ENCODE results near the gene PREX1.
"Not testable (repeated sequence)": the region's sequence is repeated elsewhere in the genome, so short reads cannot be mapped to it uniquely, and the experiment has no call there.

PREX1 gene

DNA sequence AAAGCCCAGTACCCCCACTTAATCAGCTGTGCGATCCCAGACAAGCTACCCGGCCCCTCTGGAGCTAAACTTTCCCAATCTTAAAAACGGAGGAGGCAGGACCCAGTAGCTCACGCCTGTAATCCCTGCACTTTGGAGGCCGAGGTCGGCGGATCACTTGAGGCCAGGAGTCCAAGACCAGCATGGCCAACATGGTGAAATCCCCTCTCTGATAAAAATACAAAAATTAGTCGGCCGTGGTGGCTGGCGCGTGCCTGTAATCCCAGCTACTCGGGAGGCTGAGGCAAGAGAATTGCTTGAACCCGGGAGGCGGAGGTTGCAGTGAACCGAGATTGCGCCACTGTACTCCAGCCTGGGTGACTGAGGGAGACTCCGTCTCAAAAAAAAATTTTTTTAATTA is 1.3 kb downstream of the PREX1 start:
- DNase-seq = not testable (repeated sequence)

DNA sequence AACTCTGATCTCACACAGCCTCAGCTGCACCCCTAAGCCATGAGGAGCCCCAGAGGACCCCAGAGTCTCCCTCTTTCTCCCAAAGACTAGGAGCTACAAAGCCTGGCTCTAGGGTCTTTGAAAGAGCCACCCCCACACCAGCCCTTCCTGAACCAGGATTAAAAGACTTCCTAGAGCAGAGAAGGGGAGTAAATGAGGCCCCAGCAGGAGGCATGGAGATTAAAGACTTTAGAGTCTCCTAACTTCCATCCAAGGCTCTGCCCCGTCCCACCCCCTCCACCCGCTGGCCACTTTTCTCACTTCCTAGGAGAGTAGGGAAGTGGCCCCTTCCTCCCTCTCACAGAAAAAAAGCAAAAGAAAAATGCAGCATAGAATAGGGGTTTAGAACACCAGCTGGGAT is 1.7 kb downstream of the PREX1 start:
- no peak for DNase-seq

DNA sequence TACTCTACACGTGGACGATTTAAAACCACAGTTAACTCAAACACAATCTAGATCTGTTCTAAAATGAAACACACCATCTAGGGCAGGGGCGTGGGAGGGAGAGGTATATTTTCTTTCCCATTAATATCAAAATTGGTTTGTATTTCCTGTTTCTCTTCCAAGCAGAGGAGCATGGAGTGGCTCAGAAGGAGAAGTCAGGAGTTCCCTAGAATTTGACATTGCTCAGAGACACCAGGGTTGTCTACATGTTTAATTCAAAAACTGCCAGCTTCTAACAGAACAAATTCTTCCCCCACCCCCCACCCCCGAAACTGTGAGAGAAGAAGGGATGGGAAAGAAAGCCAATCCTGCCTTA is 2.3 kb downstream of the PREX1 start:
- DNase-seq = no peak

DNA sequence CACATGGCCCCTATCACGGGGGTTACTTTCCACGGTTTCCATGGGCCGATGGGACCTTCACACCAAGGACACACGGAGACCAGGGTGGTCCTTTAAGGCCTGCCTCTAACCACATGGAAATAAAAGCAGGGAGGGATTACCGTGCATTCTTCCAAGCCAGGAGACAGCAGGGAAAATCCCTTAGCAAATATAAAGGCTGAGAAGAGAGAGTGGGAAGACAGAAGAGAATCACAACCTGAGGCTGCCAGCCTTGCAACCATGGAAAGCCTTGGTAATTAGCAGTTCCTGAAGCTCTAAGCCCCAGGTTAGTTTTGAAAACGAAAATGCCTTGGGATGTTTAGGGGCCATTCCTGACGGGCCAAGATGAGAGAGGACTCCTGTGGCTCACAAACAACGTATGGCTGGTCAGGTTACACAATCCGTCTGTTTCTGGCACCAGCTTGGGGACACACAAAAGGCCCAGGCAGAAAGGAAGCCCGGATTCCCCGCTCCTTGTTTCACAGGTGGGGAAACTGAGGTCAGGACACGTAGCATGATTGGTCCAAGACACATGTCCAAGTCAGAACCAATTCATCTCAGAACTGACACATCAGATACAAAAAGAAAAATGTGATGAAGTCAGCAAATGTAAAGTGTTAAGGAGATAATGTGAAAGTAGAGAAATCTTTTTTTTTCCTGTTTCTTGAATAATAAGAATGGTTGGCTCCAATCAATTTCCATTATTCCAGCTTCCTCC is 2.8 kb downstream of the PREX1 start:
- DNase-seq = no peak

DNA sequence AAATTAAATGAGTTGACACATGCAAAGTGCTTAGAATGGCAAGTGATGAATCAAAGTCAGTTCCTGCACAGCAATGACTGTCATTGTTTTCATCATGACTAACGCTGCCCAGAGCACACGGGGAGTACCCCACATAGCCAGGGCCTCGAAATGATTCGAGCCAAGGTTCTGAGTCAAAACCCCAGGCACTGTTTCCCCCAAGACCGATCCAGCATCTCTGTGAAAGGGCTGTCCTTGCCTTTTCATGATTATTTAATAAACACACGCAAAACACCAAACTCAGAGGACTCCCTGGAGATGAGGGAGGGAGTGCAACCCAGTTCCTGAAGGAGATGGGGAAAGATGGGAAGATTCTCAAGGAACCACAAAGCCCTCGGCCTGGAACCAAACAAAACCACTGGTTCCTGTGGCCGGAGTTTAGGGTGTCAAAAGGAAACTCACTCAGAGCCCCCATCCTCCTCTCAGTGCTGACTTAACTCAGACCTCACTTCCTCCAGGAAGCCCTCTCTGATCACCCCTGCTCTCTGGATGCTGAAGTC is 3.8 kb downstream of the PREX1 start:
- peak; percentile 62 to 71 for DNase-seq

DNA sequence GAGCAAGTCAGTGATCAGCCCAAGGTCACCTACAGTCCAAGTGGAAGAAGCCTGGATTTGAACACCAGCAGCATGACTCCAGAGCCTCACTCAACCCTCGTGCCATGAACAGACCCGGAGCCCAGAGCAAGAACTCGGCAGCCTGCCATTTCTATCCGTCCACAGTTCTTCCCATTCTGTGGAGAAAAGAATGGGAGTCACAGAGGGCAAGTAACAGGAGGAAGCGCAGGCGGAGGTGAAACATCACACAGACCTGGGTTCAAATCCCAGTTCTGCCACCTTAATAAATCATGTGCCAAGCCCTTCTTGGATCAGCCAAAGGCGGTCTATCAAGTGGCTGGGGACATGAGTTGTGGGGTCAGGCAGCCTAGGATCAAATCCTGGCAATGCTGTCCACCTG is 4.3 kb downstream of the PREX1 start:
- peak in 1 of 2 donors; percentile 62 for DNase-seq

DNA sequence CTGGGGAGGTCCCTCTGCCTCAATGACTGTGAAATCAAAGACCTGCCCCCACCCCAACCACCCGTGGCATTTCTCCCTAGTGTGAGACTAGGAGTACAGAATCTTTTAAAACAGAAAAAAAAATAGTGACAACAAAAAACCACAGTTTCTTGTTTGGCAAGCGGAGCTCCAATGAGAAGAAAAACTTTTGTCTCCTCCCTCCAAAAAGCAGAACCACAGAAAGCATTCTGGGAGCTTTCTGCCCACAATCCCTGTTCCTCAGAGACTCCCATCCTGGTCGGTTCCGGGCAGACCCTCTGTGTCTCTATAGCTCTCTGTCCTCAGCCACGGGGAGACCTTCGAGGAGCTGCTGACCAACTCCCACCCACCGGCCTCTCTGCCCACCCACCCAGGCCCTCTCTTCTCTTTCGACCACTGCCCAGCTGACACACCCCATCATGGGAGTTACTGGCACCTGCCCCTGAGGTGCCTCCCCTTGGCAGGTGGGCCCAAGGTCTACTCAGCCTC is 4.9 kb downstream of the PREX1 start:
- DNase-seq = peak in 1 of 2 donors; percentile 62

DNA sequence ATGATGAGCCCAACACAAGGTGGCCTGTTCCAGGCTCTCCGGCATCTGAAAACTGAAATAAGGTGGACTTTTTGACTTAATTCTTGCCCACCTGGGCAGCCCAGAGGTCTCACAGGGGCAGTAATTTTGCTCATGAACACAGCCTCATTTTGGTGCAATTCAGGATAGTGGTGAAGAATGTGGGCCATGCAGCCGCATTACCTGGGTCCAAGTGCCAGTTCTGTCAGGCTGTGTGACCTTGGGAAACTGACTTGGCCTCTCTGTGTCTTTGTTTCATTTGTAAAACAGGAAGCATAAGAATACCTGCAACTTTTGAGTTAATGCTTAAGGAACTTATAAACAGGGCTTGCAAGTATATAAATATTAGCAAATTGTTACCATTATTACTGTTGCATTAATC is 5.6 kb downstream of the PREX1 start:
- DNase-seq = no peak

DNA sequence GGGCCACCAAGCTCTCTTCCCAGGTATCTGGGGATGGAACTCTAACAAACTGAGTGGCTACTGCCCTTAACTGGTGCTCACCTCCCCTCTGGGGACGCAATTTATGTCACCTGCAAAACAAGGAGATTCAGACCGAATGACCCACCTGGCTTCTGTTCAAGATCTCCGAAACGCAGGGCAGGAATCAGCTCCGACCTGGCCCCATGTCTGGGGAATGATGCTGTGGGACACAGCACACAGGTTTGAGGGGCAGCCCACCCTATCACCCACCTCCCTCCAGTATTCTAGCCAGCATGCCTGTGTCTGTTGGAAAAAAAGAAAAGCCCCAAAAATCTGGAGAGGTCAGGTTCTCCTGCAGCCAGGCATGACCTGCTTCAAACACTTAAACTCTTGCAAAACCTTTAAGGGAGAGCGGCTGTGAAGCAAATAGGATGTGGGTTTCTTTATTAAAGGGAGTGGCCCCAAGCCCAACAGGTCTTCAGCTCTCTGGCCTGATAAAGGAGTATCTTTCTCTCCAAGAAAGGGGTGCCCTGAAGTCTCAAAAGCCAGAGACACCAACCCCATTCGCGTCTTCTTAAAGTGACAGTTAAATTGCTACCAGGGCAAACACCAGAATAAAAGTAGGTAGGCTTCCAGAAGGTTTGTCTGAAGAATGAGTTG is 6.4 kb downstream of the PREX1 start:
- DNase-seq = no peak

DNA sequence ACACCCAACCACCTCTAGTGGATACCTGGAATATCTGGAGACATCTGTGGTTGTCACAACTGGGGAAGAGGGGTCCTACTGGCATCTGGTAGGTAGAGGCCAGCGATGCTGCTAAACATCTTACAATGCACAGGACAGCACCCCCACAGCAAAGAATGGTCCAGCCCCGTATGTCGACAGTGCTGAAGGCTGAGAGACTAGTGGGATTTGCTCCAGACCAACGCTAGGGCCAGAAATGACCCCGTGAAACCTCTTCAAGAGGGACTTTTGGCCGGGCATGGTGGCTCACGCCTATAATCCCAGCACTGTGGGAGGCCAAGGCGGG is 7.2 kb downstream of the PREX1 start:
- DNase-seq = no peak

DNA sequence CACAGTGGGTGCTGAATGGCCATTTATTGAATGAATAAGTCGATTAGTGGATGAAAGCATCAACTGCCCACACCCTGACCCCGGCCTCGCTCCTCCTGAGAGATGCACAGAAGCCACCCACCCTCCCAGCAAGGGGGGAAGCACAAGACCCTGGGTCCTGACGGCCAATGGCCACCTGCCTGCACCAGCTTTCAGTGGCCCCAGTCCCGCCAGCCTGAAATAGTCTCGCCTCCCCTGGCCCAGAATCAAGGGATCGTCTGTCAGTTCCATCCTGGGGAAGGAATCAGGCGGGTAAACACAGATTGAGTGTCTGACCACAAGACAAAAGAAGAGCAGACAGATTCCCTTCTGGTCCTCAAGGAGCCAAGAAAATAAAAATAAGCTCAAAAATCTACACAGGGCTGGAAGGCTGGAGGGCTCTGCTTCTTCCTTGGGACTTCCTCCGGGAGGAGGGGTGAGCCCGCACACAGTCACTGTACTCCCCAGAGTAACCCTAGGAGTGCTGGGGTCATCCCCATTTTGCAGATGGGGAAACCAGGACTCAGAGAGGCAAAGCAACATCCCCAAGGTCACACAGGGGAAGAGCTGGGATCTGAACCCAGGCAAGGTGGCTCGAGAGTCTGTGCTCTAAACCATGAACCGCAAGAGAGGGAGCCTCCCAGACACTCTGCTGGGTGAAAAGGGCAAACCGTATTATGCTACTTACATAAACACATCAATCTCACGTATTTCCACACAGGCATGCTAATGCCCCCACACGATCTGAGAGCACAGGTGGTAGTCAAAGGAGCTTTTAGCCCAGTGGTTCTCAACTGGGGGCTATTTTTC is 7.8 kb downstream of the PREX1 start:
- DNase-seq = no peak

DNA sequence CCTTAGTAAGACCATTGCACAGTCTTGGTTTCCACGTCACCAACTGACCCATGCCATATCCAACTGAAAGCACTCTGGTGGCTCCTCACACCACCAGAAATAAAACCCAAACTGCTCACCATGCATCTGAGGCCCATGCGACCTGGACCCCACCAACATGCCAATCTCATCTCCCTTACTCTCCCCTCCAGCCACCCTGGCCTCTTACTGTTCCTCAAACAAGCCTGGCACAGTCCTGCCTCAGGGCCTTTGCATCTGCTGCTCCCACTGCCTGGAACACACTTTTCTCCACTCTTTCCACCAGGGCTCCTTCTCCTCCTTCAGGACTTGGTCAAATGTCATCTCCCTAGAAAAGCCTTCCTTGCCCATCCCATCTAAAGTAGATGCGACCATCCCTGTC is 8.7 kb downstream of the PREX1 start:
- no peak for DNase-seq

DNA sequence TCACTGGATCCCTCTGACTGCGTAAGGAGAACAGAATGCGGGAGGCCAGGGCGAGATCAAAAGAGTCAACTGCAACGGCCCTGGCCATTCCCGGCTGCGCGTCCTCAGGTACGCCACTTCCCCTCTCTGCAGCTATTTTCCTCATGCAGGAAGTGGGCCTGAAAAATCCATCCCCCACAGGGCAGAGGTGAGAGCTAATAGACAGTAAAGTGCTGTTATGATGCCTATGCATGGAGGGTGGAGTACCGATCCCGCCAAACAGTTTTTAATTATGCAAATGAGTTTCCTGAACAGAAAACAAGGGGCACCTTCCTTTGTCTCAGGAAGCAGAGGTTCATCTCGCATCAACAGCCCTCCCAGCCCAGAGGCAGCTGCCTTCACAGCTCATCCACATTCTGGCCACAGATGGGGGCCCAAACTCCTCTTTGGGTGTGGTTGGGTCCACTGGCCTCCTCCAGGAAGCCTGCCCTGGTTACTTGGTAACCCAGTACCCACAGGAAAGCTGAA is 9.3 kb downstream of the PREX1 start:
- DNase-seq = no peak

DNA sequence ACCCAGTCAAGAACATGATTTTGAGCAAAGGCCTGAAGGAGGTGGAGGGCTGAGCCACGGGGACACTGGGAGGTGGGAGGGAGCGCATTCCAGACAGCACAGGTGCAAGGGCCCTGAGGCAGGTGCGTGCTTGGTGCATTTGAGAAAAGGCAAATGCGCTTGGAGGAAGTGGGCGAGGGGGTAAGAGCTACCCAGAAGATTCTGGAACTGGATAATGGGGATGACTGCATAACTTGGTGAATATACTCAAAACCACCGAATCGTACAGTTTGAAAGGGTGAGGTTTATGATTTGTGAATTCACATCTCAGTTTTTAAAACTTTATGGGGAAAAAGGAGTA is 9.8 kb downstream of the PREX1 start:
- no peak for DNase-seq

DNA sequence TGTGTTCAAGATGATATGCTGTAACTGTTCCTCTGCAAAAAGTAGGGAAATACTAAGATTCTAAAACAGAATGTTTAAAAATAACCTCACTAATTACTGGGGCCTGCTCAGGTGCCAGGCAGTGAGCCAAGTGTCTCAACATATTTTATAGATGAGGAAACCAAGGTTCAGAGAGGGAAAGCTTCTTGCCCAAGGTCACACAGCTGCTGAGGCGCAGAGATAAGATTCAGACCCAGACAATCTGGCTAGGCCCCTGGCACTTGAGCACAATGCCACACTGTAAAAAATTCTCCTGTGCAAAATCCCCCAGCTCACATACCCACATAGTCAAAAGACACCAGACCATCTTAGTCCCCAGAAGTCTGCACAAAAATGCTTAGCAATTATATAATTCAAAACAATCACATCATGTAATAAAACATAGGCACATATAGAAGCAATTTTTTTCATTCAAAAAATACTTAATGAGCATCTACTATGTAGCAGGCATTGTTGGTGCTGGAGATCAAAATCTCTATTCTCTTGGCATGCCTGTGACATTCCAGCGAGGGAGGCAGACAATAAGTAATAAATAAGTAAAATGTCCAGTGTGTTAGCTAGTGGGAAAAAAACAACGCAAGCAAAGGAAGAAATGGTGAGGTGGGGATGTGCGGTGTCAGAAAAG is 10.3 kb downstream of the PREX1 start:
- no peak for DNase-seq

DNA sequence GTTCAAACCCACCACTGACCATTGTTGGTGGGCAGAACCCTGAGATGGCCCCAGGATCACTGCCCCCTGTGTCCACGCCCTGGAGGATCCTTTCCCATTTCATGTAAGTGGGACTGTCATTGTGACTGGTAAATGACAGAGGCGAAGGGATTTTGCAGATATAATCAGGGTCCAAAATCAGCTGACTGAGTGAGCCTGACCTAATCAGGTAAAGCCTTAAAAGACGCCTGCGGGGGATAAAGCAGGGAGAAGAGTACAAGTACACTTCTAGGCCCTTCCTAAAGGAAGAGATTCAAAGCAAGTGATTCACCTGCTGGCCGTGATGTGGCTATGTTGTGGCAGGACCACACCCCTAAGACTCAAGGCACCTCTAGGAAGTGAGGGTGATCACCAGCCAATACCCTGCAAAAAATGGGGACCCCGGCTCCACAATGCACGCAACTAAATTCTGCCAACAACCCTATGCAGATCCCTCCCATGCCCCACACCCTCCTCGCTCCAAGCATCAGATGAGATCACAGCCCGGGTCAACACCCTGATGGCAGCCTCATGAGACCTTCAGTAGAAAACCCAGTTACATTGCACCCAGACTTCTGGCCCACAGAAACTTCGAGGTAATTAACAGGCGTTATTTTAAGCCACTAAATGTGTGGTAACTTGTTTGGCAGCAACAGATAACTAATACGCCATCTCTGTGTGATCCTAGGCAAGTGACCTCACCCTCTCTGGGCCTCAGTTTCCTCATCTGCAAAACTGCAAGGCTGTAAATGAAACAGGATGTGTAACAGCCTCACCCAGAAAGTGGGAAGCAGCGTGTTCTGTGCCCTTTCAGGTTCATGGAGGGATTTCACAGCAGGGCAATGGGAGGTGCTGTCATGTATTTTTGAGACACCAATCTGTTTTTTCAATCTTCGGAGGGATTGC is 11.3 kb downstream of the PREX1 start:
- DNase-seq = no peak

DNA sequence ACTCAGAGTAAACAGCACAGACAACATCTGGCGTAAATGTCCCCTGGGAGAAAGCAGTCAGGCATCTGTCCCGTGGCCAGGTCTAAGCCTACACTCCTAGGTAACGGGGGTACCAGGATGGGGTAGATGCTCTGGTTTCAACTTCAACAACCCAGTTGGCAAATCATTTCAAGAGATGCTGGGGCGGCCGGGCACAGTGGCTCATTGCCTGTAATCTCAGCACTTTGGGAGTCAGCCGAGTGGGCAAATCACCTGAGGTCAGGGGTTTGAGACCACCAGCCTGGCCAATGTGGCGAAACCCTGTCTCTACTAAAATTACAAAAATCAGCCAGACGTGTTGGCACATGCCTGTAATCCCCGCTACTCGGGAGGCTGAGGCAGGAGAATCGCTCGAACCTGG is 12.3 kb downstream of the PREX1 start:
- no peak for DNase-seq

DNA sequence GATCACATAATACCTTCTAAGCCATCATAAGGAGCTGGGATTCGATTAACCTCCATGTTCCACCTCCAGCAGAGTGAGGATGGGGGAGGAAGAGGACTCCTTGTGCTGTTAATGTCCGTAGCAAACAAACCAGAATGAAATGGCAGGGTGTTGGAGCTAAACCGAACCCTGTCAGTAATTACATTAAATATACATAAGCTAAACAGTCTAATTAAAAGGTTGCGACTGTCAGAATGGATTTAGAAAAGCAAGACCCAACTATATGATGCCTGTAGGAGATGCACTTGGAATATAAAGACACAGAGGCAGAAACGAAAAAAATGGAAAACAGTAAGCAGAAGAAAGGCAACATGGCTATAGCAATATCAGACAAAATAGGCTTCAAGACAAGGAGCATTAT is 13.2 kb downstream of the PREX1 start:
- no peak for DNase-seq

DNA sequence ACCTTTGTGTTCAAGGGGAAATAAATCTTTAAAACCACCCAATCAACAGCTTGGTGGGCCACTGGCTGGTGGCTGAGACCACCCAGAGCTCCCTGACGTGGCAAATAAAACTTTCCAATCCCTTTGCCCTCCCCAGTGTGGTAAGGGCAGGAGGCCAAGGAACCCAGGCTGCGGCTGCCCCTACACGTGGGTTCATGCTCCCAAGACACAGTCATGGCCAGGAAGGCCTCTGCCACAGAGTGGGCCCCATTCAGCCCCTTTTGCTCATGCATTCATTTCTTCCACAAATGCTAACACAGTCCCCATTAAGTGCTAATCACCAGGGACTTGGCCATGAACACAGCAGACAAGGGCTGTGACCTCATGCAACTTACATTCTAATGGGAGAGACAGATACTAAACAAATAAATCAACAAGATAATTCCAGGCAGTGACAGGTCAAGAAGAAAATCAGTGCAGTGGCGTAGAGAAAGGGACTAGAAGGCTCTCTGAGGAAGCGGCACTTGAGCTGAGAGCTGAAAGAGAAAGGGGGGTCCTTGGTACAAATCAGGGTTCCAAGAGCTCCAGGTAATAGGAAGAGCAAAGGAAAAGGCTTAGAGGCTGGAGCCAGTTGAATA is 13.8 kb downstream of the PREX1 start:
- DNase-seq = no peak

DNA sequence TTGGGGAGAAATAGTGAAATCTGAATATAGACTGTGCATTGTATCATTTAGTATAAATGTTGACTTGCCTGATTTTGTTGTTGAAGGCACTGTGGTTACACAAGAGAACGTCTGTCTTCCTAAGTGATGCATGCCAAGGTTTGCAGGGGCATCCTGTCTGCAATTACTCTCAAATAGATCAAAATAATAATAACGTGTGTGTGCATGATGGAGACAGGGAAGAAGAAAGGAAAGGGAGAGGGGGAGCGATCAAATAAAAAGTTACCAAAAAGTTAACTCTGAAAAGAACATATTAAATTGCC is 14.4 kb downstream of the PREX1 start:
- no peak for DNase-seq

DNA sequence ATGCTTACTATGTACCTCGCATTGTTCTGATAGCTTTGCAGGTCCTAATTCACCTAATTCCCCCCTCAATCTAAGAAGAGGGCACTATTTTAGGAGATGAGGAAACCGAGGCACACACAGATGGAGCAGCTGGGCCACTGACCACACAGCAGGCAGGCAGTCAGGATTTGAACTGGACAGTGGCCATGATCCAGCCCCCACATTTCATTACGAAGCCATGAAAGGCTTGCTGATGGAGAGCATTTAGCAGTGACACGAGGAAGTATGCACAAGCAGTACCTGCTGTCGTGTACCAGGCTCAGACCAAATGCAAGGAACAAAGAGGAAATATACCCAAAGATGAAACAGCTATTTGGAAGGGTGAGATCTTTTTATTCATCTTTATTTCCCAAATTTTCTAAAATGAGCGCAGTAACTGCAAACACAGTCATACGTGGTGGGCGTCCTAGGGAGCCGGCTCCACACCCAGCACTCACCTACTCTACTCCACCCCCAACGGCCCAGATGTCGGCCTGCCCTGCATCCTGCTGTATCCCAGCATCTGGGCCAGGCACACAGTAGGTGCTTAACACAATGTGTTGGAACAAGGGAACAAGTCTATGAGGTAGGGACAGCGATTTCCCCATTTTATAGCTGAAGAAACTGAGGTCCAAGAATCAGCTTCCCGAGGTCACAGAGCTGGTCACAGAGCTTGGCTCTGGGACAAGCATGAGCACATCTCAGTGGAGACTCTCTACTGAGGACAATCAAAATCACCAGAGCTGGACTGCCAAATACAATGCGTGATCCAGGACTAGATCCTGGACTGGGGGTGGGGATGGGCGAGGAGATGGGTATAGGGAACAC is 15.0 kb downstream of the PREX1 start:
- no peak for DNase-seq

All from bone marrow (tissue), 2 donors.